HepG2 (cell line): Measurements from ENCODE around the gene GPBAR1. TPM values are rescaled to one million over a fixed set of nuclear protein-coding genes. Genes with fewer than 3 reads are reported as not detected.

Source experiments
- FOXJ3 ChIP-seq: sonication (generic); formaldehyde crosslinking; IDR thresholded peaks from 2 replicates; pipeline ENCODE4 v1.4.0; 2020; ENCODE audit warnings: missing genetic modification reagents, mild to moderate bottlenecking, borderline replicate concordance
- GATA4 ChIP-seq: sonication (generic); IDR thresholded peaks from 2 replicates; pipeline ENCODE4 v1.6.1; 2016; ENCODE audit warnings: antibody characterized with exemption, low read depth, borderline replicate concordance
- MEIS1 ChIP-seq: sonication (generic); formaldehyde crosslinking; IDR thresholded peaks from 2 replicates; pipeline ENCODE4 v1.9.0; 2021; ENCODE audit warnings: mild to moderate bottlenecking, missing genetic modification reagents, moderate library complexity, borderline replicate concordance
- NFIB ChIP-seq: sonication (generic); formaldehyde crosslinking; IDR thresholded peaks from 2 replicates; pipeline ENCODE4 v1.9.0; 2021; ENCODE audit warnings: missing genetic modification reagents, mild to moderate bottlenecking, borderline replicate concordance
- NKX3-1 ChIP-seq: sonication (generic); formaldehyde crosslinking; IDR thresholded peaks from 2 replicates; pipeline ENCODE4 v1.5.0; 2020; ENCODE audit warnings: missing genetic modification reagents
- RFX3 ChIP-seq: IDR thresholded peaks from 2 replicates; pipeline ENCODE4 v1.6.1; 2016; ENCODE audit warnings: missing biosample characterization, missing genetic modification reagents
- SSRP1 ChIP-seq: IDR thresholded peaks from 2 replicates; pipeline ENCODE4 v1.6.1; 2016; ENCODE audit warnings: control low read depth
- polyA plus RNA-seq, 8 experiments: library from polyadenylated mRNA; depleted of rRNA in 3 of 8; stranded (reverse) in 7 of 8; unstranded in 1 of 8; fragments of >200 nt; fragmentation: Illumina TruSeq in 4 of 8; extraction: Trizol in 4 of 8; gene quantifications; 2 replicates each; pipeline versions ENCODE4 v1.2.1 to v1.2.3, GENCODE V29; 2011 to 2016; ENCODE audit warnings: low read depth in 4 of 8, missing spikeins in 1 of 8, mixed read lengths in 1 of 8; ENCODE audit not compliant: insufficient read depth in 1 of 8
- total RNA-seq, 5 experiments: library from RNA; depleted of rRNA; stranded (reverse); fragments of >200 nt; fragmentation: Illumina TruSeq; extraction: Trizol; gene quantifications; 2 replicates each; pipeline ENCODE4 v1.2.3, GENCODE V29; 2016; ENCODE audit warnings: low read depth in 1 of 5
- TF ChIP-seq, protein P1 (sequence below): sonication (generic); formaldehyde crosslinking; IDR thresholded peaks from 2 replicates; pipeline ENCODE4 v1.4.0; 2020; ENCODE audit warnings: missing genetic modification reagents
- TF ChIP-seq, protein P2 (sequence below), 2 experiments: sonication (generic) in 1 of 2; formaldehyde crosslinking in 1 of 2; IDR thresholded peaks; 2 replicates each; pipeline versions ENCODE4 v1.4.0 to v1.6.1; 2018 to 2020; ENCODE audit warnings: missing genetic modification reagents in 2 of 2, borderline replicate concordance in 1 of 2, low read depth in 1 of 2, mild to moderate bottlenecking in 1 of 2, missing biosample characterization in 1 of 2
- TF ChIP-seq, protein P3 (sequence below), 2 experiments: sonication (generic) in 1 of 2; formaldehyde crosslinking in 1 of 2; IDR thresholded peaks; 2 replicates each; pipeline versions ENCODE4 v1.6.1 to v1.9.0; 2014 to 2022; ENCODE audit warnings: antibody characterized with exemption in 1 of 2, borderline replicate concordance in 1 of 2, inconsistent platforms in 1 of 2, low read depth in 1 of 2, missing genetic modification reagents in 1 of 2
- TF ChIP-seq, protein P4 (sequence below): IDR thresholded peaks from 2 replicates; pipeline ENCODE4 v1.6.1; 2016
- TF ChIP-seq, protein P5 (sequence below): sonication (generic); formaldehyde crosslinking; IDR thresholded peaks from 2 replicates; pipeline ENCODE4 v1.5.0; 2020; ENCODE audit warnings: mild to moderate bottlenecking, missing genetic modification reagents
- TF ChIP-seq, protein P6 (sequence below): sonication (generic); formaldehyde crosslinking; IDR thresholded peaks from 2 replicates; pipeline ENCODE4 v1.8.1; 2022; ENCODE audit warnings: mild to moderate bottlenecking, missing genetic modification reagents

Gene GPBAR1
- total and polyA plus RNA-seq, 2 of the 13 experiments (the other 11 are each of a cell fraction or from before 2014, with no cell fraction given): 0.05 to 0.09 TPM

DNA sequence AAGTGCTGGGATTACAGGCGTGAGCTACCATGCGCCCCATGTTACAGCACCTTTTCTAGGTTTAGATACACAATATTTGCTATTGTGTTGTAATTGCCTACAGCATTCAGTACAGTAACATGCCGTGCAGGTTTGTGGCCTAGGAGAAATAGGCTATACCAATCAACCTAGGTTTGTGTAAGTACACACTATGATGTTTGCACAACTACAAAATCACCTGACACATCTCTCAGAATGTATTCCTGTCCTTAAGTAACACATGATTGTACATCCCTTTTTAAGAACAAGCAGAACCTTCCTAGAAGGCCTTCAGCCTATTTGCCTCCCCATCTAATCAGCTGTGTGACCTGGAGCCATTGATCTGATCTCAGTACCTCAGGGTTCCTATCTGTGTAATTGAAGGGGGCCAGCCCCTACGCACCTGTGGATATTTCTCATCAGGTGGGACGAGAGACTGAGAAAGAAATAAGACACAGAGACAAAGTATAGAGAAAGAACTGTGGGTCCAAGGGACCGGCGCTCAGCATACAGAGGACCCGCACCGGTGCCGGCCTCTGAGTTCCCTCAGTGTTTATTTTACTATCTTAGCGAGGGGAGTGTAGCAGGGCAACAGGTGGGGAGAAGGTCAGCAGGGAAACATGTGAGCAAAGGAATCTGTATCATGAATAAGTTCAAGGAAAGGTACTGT is 50.2 kb downstream of the GPBAR1 start (continued):
- TF ChIP-seq, protein P1, sequence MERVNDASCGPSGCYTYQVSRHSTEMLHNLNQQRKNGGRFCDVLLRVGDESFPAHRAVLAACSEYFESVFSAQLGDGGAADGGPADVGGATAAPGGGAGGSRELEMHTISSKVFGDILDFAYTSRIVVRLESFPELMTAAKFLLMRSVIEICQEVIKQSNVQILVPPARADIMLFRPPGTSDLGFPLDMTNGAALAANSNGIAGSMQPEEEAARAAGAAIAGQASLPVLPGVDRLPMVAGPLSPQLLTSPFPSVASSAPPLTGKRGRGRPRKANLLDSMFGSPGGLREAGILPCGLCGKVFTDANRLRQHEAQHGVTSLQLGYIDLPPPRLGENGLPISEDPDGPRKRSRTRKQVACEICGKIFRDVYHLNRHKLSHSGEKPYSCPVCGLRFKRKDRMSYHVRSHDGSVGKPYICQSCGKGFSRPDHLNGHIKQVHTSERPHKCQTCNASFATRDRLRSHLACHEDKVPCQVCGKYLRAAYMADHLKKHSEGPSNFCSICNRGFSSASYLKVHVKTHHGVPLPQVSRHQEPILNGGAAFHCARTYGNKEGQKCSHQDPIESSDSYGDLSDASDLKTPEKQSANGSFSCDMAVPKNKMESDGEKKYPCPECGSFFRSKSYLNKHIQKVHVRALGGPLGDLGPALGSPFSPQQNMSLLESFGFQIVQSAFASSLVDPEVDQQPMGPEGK (CRISPR knock-in tag): peak; percentile 7; the same call in 1 of the 2 replicates
- no peak for TF ChIP-seq SSRP1 (CRISPR knock-in tag)
- 0 out of 2 replicates have a peak, but pooled peaks have one; percentile 51 for TF ChIP-seq MEIS1
- no peak for TF ChIP-seq NKX3-1 (CRISPR knock-in tag)
- TF ChIP-seq, protein P2, sequence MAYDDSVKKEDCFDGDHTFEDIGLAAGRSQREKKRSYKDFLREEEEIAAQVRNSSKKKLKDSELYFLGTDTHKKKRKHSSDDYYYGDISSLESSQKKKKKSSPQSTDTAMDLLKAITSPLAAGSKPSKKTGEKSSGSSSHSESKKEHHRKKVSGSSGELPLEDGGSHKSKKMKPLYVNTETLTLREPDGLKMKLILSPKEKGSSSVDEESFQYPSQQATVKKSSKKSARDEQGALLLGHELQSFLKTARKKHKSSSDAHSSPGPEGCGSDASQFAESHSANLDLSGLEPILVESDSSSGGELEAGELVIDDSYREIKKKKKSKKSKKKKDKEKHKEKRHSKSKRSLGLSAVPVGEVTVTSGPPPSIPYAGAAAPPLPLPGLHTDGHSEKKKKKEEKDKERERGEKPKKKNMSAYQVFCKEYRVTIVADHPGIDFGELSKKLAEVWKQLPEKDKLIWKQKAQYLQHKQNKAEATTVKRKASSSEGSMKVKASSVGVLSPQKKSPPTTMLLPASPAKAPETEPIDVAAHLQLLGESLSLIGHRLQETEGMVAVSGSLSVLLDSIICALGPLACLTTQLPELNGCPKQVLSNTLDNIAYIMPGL (CRISPR knock-in tag; IDR thresholded peaks at IDR 0.05; ENCODE audit: borderline replicate concordance in 1 of 2, low read depth in 1 of 2): 0 out of 4 replicates have a peak, but pooled peaks of 1 of the 2 experiments have one; percentile 25
- TF ChIP-seq, protein P3, sequence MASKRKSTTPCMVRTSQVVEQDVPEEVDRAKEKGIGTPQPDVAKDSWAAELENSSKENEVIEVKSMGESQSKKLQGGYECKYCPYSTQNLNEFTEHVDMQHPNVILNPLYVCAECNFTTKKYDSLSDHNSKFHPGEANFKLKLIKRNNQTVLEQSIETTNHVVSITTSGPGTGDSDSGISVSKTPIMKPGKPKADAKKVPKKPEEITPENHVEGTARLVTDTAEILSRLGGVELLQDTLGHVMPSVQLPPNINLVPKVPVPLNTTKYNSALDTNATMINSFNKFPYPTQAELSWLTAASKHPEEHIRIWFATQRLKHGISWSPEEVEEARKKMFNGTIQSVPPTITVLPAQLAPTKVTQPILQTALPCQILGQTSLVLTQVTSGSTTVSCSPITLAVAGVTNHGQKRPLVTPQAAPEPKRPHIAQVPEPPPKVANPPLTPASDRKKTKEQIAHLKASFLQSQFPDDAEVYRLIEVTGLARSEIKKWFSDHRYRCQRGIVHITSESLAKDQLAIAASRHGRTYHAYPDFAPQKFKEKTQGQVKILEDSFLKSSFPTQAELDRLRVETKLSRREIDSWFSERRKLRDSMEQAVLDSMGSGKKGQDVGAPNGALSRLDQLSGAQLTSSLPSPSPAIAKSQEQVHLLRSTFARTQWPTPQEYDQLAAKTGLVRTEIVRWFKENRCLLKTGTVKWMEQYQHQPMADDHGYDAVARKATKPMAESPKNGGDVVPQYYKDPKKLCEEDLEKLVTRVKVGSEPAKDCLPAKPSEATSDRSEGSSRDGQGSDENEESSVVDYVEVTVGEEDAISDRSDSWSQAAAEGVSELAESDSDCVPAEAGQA (IDR thresholded peaks at IDR 0.05; ENCODE audit: low read depth): no peak
- TF ChIP-seq, protein P3 (CRISPR knock-in tag; IDR thresholded peaks at IDR 0.05; ENCODE audit: borderline replicate concordance): no peak
- TF ChIP-seq, protein P4, sequence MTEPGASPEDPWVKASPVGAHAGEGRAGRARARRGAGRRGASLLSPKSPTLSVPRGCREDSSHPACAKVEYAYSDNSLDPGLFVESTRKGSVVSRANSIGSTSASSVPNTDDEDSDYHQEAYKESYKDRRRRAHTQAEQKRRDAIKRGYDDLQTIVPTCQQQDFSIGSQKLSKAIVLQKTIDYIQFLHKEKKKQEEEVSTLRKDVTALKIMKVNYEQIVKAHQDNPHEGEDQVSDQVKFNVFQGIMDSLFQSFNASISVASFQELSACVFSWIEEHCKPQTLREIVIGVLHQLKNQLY (CRISPR knock-in tag): peak; percentile 40; the same call in 1 of the 2 replicates
- TF ChIP-seq RFX3 (CRISPR knock-in tag): no peak
- TF ChIP-seq, protein P5, sequence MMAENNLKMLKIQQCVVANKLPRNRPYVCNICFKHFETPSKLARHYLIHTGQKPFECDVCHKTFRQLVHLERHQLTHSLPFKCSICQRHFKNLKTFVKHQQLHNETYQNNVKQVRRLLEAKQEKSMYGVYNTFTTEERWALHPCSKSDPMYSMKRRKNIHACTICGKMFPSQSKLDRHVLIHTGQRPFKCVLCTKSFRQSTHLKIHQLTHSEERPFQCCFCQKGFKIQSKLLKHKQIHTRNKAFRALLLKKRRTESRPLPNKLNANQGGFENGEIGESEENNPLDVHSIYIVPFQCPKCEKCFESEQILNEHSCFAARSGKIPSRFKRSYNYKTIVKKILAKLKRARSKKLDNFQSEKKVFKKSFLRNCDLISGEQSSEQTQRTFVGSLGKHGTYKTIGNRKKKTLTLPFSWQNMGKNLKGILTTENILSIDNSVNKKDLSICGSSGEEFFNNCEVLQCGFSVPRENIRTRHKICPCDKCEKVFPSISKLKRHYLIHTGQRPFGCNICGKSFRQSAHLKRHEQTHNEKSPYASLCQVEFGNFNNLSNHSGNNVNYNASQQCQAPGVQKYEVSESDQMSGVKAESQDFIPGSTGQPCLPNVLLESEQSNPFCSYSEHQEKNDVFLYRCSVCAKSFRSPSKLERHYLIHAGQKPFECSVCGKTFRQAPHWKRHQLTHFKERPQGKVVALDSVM: 0 out of 2 replicates have a peak, but pooled peaks have one; percentile 7
- TF ChIP-seq, protein P6, sequence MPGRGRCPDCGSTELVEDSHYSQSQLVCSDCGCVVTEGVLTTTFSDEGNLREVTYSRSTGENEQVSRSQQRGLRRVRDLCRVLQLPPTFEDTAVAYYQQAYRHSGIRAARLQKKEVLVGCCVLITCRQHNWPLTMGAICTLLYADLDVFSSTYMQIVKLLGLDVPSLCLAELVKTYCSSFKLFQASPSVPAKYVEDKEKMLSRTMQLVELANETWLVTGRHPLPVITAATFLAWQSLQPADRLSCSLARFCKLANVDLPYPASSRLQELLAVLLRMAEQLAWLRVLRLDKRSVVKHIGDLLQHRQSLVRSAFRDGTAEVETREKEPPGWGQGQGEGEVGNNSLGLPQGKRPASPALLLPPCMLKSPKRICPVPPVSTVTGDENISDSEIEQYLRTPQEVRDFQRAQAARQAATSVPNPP (CRISPR knock-in tag): no peak
- TF ChIP-seq NFIB: no peak
- TF ChIP-seq GATA4: no peak
- 0 out of 2 replicates have a peak, but pooled peaks have one; percentile 32 for TF ChIP-seq FOXJ3
